DND-41 (cell line): ENCODE results near the gene TBC1D9.

Experiments
- ATAC-seq: fragments of 200-7000 bp; cut with Tn5 transposase; 3 replicates; pipeline ENCODE4 v1.9.1; 2021; ENCODE audit warnings: low read depth; ENCODE audit not compliant: insufficient read depth
- DNase-seq: peaks from one replicate; pipeline ENCODE4 v3.0.0-alpha.2; 2020
- H2AFZ ChIP-seq: 2 replicates; pipeline ENCODE4 v1.6.0; 2012; ENCODE audit warnings: low read depth, low read length
- H3K27ac ChIP-seq: 2 replicates; pipeline ENCODE4 v1.5.1; 2012; ENCODE audit warnings: low read length, inconsistent platforms
- H3K27me3 ChIP-seq: fragments of 200-600 bp; sonication (generic); 2 replicates; pipeline ENCODE4 v1.6.0; 2012; ENCODE audit warnings: low read length, mild to moderate bottlenecking, inconsistent platforms; ENCODE audit not compliant: insufficient read depth, poor library complexity
- H3K36me3 ChIP-seq: 2 replicates; pipeline ENCODE4 v1.5.1; 2012; ENCODE audit warnings: low read length, inconsistent platforms; ENCODE audit not compliant: insufficient read depth
- H3K4me1 ChIP-seq: 2 replicates; pipeline ENCODE4 v1.5.1; 2012; ENCODE audit warnings: mild to moderate bottlenecking, low read length; ENCODE audit not compliant: insufficient read depth
- H3K4me2 ChIP-seq: 2 replicates; pipeline ENCODE4 v1.6.0; 2012; ENCODE audit warnings: mild to moderate bottlenecking, moderate library complexity, low read length, inconsistent platforms; ENCODE audit not compliant: insufficient read depth
- H3K4me3 ChIP-seq, 2 experiments: fragments of 200-600 bp in 1 of 2; shearing (Covaris generic) in 1 of 2; 2 replicates each; pipeline ENCODE4 v1.5.1; 2012 to 2016; ENCODE audit warnings: inconsistent platforms in 2 of 2, low read length in 2 of 2, mild to moderate bottlenecking in 2 of 2, low read depth in 1 of 2, moderate library complexity in 1 of 2
- H3K79me2 ChIP-seq: 2 replicates; pipeline ENCODE4 v1.6.0; 2012; ENCODE audit warnings: low read length, inconsistent platforms; ENCODE audit not compliant: insufficient read depth
- H3K9ac ChIP-seq: 2 replicates; pipeline ENCODE4 v1.6.0; 2012; ENCODE audit warnings: low read depth, mild to moderate bottlenecking, inconsistent platforms, low read length, moderate library complexity
- H3K9me3 ChIP-seq: 2 replicates; pipeline ENCODE4 v1.5.1; 2012; ENCODE audit warnings: low read length, moderate library complexity, mild to moderate bottlenecking, inconsistent platforms; ENCODE audit not compliant: insufficient read depth, severe bottlenecking
- H4K20me1 ChIP-seq: 2 replicates; pipeline ENCODE4 v1.6.0; 2012; ENCODE audit warnings: low read length; ENCODE audit not compliant: insufficient read depth
- EZH2 ChIP-seq: IDR thresholded peaks from 3 replicates; pipeline ENCODE4 v1.6.1; 2012; ENCODE audit warnings: borderline replicate concordance, low read depth, mild to moderate bottlenecking, moderate library complexity, low read length, inconsistent platforms; ENCODE audit not compliant: severe bottlenecking
- TF ChIP-seq, protein P1 (sequence below): IDR thresholded peaks from 2 replicates; pipeline ENCODE4 v1.5.1; 2012; ENCODE audit warnings: borderline replicate concordance, low read length, moderate library complexity, mild to moderate bottlenecking; ENCODE audit not compliant: poor library complexity, severe bottlenecking; ENCODE audit errors: extremely low read depth

TBC1D9 gene

DNA sequence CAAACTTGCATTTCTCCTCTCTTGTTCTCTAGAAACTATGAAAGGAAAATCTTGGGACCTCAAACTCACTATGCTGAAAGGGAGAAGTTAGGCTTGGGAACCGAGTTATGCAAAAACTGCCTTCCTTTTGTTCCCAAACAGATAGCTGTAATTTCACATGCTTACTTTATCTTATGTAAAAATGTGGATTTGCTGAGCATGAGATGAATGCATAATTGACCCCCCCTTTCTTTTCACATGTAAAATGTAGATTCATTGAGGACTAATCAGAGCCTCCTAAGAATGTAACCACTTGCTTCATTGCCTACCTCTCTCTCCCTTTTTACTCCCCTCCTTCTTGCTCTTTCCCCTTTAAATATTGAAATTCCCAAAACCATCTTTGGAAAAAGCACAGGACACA is 18.0 kb downstream of the TBC1D9 start:
- no peak for TF ChIP-seq EZH2
- TF ChIP-seq, protein P1, sequence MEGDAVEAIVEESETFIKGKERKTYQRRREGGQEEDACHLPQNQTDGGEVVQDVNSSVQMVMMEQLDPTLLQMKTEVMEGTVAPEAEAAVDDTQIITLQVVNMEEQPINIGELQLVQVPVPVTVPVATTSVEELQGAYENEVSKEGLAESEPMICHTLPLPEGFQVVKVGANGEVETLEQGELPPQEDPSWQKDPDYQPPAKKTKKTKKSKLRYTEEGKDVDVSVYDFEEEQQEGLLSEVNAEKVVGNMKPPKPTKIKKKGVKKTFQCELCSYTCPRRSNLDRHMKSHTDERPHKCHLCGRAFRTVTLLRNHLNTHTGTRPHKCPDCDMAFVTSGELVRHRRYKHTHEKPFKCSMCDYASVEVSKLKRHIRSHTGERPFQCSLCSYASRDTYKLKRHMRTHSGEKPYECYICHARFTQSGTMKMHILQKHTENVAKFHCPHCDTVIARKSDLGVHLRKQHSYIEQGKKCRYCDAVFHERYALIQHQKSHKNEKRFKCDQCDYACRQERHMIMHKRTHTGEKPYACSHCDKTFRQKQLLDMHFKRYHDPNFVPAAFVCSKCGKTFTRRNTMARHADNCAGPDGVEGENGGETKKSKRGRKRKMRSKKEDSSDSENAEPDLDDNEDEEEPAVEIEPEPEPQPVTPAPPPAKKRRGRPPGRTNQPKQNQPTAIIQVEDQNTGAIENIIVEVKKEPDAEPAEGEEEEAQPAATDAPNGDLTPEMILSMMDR = no peak
- DNase-seq (no peak), ATAC-seq (no peak)
- Histone ChIP-seq H4K20me1 (no peaks in the 10 kb centered on the region), H3K9ac (no peak overlapping the region), H3K4me3 (no peak overlapping the region), H2AFZ (no peak overlapping the region), H3K4me2 (no peak overlapping the region), H3K27ac (no peak overlapping the region), H3K9me3 (no peaks in the 10 kb centered on the region), H3K79me2 (no peaks in the 10 kb centered on the region), H3K36me3 (no peaks in the 10 kb centered on the region), H3K27me3 (peaks cover 9% of the 10 kb centered on the region), H3K4me1 (no peaks in the 10 kb centered on the region)

DNA sequence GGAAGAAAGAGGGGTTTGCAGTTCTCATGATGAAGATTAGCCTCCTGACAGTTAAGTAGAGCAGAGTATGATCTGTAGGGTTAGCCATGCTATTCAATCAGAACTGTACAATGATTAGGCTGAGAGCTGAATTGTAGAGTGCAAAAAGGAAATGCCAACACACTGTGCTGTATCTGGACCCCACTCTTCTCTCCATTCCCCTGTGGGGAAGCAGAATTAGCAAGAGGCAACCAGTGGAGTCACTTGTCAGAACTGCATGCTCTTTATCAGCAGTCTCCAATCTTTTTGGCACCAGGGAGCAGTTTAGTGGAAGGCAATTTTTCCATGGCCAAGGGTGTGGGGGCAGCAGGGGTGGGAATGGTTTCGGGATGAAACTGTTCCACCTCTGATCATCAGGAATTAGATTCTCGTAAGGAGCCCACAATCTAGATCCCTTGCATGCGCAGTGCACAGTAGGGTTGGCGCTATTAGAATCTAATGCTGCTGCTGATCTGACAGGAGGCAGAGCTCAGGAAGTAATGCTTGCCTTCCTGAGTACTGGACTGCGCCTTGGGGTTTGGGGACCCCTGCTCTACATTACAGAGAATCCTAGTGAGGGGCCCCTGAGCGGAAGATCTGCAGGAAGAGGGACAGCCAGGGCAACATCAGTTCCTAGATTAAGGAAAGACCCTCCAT is 19.4 kb downstream of the TBC1D9 start:
- TF ChIP-seq EZH2 = no peak
- TF ChIP-seq, protein P1 = no peak
- Histone ChIP-seq H3K4me2 (no peak overlapping the region), H3K36me3 (no peaks in the 10 kb centered on the region), H3K27ac (no peak overlapping the region), H3K79me2 (no peaks in the 10 kb centered on the region), H3K4me1 (no peaks in the 10 kb centered on the region), H4K20me1 (no peaks in the 10 kb centered on the region), H3K9me3 (no peaks in the 10 kb centered on the region), H3K9ac (no peak overlapping the region), H3K4me3 (no peak overlapping the region), H3K27me3 (peaks cover 9% of the 10 kb centered on the region), H2AFZ (no peak overlapping the region)
- DNase-seq = no peak
- ATAC-seq = no peak

DNA sequence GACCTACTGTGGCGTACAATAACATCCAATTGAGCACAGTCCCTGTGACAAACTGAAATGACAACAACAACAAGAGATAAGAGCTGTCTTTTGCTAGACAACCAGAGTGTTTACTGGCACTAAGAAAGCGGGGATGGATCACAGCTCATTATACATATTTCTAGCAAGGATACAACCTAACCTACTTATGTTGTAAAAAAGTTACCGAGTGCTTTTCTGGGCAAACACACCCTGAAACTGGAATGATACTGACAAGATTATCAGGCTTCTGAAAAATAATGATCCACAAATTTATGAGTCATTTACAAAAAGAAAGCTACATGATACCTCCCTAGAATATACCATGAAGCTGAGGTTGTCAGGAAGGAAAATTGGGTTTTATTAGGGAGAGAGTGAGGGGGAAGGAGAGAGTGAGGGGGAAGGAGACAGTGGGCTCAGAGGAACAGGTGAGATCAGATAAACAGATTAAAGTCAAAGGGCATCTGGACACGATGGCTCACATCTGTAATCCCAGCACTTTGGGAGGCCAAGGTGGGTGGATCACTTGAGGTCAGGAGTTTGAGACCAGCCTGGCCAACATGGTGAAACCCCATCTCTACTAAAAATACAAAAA is 20.3 kb downstream of the TBC1D9 start:
- DNase-seq (no peak), ATAC-seq (no peak)
- Histone ChIP-seq H3K27ac (no peak overlapping the region), H3K4me1 (no peaks in the 10 kb centered on the region), H3K4me2 (no peak overlapping the region), H3K79me2 (no peaks in the 10 kb centered on the region), H3K9me3 (no peaks in the 10 kb centered on the region), H4K20me1 (no peaks in the 10 kb centered on the region), H3K36me3 (no peaks in the 10 kb centered on the region), H3K4me3 (no peak overlapping the region), H3K9ac (no peak overlapping the region), H3K27me3 (peaks cover 9% of the 10 kb centered on the region), H2AFZ (no peak overlapping the region)
- TF ChIP-seq, protein P1 = no peak
- no peak for TF ChIP-seq EZH2
